NCI-H1105 treated with DMSO at 0.1 percent for 48 hours (cell line): Measurements from ENCODE around the gene SV2C.
"Not testable (repeated sequence)": the region's sequence is repeated elsewhere in the genome, so short reads cannot be mapped to it uniquely, and the experiment has no call there.

Experiments used
- DNase-seq: peaks from one replicate; lab custom pipeline; 2025; lab: John Stamatoyannopoulos, UW

The SV2C gene

DNA sequence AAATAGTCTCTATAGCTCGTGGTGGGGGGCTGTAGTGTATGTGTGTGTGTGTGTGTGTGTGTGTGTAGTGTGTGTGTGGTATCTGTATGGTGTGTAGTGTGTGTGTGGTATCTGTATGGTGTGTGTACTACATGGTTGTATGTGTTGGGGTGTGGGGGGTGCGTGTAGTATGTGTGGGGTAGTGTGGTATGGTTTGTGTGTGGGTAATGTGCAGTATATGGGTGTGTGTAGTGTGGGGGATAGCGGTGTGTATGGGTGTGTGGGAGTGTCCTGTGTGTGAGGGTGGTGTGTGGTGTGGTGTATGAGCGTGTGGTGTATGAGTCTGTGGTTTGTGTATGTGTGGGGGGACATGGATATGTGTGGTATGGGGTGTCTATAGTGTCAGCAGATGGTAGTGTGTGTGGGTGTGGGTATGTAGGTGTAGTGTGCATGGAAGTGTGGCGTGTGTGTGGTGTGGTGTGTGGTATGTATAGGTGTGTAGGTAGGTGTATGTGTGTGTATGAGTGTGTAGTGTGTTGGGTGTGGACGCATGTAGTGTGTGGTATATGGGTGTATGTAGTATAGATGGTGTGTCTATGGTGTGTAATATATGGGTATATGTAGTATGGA, 174.1 kb downstream of the SV2C start:
- DNase-seq = no peak

DNA sequence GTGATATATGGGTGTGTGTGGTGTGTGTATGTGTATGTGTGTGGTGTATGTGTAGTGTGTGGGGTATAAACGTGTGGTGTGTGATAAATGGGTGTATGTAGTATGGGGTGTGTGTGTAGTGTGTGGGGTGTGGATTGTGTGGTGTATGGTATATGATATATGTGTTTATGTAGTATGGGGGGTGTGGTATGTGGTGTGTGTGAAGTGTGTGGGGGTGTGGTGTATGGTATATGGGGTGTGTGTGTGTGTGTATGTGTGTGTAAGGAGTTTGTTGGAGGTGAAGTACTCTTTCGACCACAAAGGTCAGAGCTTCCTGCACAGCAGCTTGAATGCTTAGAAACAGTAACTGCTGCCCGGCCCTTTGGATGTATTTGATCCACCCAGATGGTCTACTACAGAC, 174.7 kb downstream of the SV2C start:
- no peak for DNase-seq

DNA sequence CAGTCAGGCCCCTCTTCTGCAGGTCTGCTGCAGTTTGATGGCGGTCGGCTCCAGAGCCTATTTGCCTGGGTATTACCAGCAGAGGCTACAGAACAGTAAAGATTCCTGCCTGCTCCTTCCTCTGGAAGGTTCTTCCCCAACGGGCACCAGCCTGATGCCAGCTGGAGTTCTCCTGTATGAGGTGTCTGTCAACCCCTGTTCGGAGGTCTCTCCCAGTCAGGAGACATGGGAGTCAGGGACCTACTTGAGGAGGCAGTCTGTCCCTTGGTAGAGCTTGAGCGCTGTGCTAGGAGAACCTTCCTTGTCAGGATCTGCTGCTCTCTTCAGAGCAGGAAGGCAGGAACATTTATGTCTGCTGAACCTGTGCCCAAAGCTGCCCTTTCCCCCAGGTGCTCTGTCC, 181.5 kb downstream of the SV2C start:
- DNase-seq = no peak

DNA sequence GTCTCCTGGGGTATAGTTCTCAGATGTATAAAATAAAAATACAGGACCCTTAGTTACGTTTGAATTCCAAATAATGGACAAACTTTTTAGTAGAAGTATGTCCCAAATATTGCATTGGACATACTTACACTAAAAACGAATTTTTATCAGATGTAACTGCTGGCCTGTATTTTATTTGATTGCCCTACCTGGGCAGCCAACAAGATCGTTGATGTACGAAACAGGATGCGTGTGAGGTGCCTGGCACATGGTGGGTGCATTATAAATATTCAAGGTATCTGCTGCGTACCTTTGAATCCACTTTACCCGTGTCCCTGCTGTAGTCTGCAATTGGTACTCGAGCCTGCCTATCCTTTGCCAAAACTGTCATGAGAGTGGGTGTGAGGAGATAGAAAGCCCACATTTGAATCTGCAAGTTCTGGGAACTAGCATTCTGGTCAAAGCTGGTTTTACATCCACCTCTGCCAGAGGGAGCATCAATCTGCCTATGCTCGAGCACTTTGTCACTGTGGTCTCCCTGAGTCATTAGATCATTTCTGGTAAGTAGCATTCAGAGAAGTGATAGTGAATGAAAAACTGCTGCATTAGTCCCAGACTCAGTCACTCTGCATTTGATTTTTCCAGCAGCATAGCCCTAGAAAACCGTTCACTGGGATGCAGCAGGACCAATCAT, 186.2 kb downstream of the SV2C start:
- DNase-seq = no peak

DNA sequence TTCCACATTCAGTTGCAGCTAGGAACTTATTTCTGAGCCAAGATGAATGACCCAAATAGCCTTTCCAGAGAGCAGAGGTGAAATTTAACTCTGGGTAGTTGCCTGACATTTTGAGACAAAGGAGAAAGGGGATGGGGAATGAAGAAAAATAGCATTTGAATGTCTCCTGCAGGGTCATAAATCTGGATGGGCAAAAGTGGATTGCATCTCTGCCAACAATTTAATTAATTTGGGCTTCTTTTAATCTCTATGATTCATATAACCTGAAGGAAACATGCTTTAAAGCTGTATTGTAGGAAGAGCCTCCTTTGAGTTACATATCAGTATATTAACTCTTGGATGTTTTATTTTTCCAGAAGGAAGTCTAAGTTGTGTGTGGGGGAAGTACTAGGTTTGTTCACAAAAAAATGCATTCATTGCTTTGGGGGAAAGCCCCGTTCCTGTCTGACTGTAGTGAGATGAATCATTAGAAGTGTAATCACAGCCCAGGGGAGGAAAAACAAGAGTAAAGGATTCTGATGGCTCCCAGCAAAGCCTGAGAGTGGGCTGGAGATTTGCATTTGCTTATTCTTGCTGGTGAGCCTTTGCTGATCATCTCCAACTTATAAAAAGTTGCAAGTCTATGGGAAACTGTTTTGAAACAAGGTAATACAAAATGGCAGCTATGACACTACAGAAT, 186.9 kb downstream of the SV2C start:
- DNase-seq = no peak

DNA sequence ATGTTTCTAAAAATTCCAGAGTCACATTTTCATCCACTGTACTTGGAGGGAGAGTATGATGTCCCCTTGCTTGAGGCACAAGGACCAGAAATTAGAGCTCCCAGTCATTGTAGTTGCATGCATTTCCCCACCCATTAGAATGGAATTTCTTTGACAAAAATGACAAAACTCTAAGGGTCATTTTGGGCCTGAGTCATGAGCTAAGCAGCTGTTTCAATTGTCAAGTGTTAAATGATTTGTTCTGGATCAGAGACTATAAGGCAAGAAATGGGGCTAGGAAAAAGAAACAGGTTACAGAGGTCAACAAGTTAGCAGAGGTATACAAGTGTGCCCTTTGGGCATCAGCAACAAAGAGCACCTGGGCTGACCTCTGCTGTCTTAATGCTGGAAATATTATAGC, 188.7 kb downstream of the SV2C start:
- no peak for DNase-seq

DNA sequence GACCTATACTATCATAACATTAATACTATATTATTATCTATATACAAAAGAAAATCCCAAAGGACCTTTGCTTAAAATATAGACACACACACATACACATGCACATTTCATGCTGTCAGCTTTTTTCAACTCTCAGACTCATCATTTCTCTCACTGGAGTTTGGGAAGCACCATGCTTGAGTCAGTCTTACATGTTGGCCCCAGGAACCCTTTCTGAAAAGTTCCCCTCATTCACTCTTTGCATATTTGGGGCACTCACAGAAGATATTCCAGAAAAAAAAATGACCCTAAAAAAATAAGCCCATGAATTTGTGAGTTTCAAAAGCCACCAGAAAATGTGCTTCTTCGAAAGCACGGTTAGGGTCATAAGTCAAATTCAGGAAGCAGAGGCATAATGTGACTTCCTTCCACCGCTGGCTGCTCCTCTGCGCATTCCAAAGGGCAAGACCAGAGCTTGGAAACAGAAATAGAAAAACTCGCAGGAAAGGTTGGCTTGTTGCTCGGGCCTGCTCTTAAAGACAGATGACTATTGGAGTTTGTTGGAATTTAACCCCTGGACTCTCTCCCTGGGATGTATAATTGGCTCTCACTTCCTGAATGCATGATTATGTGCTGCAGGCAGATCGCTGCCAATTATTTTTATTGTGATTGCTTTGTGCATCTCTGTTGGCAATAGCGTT, 190.2 kb downstream of the SV2C start:
- DNase-seq = no peak

DNA sequence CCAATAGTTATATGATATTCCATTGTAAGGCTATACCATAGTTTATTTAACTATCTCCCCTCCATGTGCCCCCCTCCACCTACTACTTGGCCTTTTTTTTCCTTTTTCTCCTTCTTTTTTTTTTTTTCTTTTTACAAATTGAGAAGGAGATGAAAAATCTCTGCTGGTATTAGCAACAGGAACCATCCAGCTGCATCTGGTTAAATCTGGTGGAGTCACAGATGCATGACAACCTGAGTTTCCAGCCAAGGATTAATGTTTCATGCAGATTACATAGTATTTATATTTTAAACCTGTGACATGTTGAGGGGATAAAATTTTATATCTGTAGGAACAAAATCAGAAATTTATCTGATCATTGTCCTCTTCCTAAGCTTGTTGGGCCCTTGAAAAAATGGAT, 191.4 kb downstream of the SV2C start:
- no peak for DNase-seq

DNA sequence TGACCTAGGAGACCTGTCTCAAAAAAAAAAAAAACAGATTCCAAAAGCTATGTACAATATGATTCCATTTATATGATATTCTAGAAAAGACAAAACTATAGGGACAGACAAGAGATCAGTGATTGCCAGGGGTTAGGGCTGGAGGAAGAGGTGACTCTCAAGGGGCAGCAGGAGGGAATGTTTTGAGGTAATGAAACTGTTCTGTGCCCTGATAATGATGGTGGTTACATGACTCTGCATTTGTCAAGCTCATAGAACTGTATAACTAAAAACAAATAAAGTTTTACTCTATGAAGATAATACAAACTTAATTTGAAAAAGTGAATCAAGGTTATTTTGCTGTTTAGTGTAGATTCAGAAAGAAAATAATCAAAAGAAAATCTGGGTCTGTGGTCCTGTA, 194.6 kb downstream of the SV2C start:
- no peak for DNase-seq

DNA sequence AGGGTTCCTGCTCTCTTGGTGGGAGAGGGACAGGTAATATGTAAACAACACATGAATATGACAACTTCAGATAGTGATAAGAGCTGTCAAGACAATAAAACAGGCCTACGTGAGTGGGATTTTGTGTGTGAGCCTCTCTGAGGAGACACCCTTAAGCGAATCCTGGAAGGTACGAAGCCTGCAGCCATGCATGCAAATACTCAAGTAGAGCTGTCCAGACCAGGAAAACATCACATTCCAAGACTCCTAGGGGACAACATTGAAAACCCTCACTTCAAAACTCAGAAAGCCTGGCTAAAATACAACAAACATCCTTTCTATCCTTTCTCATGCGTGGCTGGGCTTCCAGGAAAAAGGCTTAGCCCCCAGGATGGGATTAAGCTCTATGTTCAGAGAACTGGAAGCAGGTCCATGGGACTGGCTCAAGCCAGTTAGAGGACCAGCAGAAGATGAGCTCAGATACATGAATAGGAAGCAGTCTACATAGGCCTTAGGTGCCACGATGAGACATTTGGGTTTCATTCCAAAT, 195.1 kb downstream of the SV2C start:
- DNase-seq = no peak

DNA sequence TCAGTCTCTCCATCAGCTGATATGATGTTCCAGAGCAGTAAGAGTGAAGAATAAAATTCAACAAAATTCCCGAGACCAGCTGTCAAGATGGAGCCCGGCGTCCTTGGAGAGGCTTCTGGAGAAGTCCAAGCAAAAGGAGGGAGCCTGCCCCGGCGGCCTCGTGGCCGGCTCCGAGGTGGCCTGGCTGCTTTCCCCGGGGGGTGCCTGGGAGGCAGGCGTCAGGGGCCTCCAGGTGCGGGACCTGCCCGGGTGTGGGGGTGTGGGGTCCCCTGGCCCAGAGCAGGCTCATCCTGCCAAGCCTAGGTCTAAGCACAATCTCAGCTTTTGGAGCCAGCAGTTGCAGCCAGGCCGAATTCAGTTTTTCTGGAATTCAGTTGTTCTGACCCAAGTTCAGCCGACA, 197.3 kb downstream of the SV2C start:
- DNase-seq = no peak

DNA sequence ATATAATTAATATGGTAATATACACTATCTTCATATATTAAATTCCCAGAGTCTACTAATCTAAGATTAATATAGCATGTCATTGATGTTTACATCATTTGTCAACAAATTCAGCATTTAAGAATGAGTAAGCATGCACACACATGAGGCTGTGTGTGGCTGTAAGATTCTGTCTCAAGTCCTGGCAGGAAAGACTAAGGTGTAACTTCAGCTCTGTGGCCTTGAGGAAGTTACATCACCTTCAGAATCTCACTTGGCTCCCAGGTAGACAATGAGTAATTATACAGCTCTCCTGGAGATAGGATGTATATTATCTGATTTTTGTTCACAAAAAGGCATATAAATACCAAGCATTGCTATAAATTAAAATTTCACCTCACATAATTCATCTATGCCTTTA, 200.5 kb downstream of the SV2C start:
- no peak for DNase-seq

DNA sequence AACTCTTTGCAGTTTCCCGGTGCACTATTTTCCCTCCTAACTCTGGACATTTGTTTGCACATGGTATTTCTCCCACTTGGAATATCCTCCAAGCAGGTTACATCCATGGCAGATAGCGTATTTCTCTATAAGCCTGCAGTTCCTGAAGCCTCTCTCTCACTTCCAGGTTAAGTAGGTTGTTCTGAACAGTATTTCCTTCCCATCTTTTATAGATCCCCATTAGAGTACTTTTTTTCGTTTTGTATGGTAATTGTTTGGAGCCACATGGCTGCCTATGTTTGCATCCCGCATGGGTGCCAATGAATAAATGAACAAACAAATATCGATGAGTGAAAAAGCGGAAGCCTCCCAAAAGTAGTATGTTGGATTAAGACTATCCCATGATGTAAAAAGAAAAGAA, 206.5 kb downstream of the SV2C start:
- DNase-seq = no peak

DNA sequence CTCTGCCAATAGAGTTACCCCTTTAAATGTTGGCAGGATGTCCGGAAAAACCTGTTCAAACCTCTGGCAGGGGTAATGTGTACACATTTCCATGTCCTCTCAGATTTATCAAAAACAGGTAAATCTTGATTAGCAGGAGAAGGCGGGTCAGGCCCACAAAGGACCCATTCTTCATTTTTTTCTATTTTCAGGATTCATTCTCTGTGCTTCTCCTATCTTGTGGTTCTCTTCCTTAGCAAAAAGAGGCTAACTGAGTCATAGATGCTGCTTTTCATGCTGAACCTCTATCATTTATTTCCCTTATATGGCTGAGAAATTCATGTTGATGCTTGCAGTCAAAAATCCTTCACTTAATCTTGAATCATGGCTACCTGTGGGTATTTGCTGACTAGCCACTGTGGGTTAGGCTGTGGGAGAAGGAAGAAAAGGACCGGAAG, 207.2 kb downstream of the SV2C start:
- DNase-seq = no peak

DNA sequence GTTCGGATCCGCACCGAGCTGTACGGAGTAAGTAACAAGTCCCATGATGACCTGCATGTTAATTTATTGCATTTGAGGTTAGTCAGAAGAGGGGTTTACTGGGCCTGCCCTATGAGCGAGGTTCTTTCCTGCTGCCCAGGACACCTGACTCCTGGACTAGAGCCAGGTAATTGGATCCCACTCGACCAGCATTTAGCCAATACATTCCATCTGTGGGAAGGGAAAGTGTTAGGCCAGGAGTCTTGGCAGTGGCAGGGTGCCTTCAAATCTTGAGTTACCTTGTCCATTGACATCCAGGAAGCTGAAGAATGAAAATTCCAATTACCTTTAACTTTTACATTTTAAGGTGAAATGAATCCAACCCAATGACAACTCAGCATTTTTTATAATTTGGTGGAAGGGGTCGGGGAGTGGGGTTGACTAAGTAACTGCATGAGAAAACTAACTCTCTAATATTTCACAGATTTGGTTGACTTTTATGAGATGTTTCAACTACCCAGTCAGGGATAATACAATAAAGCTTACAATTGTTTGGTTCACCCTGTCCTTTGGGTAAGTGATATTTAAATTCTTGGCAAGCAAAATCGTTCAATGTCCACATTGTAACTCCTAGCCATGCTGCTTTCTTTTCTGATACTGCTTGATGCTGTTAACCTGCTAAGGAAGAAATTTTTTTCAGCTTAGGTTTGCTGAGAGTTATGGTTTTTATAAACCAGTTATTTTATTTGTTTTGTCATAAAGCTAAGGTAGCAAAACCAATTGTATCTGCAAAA, 208.3 kb downstream of the SV2C start:
- DNase-seq = no peak

DNA sequence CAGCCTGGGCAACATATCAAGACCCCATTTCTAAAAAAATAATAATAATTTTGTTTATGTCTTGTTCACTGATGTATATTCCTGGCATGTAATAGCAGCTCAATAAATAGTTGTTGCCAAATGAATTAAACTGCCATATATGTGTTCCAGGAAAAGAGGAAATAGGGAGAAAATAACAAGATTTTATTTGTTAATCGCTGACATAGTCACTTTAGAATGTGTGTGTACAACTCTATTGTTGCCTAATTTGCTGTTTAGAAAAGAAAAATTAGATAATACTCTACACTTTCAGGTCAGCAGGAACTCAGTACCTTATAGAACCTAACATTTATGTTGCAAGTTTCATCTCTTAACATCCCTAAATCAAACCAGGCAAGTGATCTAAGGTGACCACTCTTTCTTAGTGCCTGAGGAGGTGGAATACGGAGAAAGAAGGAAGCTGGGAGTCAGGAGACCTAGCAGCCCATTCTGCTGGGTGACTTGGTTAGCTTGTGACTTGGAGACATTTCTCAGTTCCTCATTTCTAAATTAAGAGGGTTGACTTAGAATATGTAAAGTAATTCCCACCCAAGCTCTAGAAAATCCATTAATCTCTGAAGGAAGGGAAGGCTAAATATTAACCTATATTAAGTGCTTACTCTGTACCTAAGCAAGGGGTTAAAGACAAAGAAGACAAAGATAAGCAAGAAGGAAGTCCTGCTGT, 209.6 kb downstream of the SV2C start:
- no peak for DNase-seq

DNA sequence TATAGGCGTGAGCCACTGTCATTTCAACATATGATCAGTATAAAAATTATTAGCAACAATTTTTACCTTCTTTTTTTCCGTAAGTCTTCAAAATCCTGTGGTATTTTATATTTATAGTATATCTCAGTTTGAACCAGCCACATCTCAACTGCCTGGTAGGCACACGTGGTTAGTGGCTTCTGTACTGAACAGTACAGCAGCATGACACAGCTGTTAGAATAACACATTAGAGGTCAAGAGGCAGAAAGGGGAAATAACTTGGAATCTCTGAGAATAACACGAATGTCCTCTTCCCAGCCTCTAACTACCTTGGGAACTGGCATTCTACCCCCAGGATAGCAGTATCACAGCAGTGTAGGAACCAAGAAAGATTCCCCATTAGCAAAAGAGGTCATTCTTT, 211.4 kb downstream of the SV2C start:
- DNase-seq = no peak

DNA sequence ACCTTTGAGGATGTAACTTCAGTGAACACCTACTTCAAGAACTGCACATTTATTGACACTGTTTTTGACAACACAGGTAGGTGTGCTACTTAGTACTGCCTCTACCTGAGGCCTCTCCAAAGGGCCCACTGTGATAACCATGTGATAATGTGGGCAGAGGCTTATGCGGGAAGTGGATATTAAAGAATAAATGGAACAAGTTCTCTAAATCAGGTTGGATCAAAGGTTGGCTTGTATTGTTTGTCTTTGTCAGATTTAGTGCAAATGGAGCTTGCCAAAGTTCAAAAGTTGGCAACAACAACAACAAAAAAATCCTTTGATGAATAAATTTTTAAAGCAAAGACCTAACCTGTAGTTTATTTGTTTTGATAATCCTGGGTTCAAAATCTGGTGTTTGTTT, 215.7 kb downstream of the SV2C start:
- no peak for DNase-seq

DNA sequence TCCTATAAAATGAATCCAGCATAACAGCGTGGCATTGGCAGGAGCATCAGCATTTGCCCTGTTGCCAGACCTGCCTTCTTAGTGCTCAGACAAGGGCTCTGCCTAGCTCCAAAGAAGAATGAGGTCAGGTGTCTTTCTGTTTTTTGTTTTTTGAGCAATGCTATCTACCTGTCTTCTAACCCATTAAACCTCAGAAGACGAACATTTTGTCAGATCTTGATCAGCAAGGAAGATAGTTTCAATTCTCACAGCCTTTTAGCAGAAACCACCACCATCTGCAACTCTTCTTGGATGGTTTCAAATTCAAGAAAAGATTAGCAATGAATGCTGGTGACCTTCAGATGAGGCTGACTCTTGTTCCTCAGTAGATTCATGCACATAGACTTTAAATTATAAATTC, 216.4 kb downstream of the SV2C start:
- DNase-seq = no peak

DNA sequence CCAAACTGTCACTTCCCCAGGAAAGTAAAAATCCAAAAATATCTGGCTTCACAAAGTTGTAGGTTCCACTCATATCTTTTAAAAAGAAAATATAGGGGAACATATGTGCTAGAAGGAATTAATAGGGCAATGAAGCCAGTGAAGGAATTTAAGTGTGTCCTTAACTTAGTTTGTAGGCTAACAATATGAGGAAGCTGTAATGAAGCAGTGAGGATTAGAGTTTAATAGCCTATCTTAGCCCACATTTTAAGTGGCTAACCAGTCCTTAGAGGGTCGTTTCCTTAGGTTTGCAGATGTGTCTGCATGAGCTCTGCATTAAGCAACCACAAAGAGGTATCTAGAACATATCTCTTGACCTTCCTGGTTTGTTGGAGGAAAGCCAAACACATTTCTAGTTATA, 218.7 kb downstream of the SV2C start:
- DNase-seq = not testable (repeated sequence)

DNA sequence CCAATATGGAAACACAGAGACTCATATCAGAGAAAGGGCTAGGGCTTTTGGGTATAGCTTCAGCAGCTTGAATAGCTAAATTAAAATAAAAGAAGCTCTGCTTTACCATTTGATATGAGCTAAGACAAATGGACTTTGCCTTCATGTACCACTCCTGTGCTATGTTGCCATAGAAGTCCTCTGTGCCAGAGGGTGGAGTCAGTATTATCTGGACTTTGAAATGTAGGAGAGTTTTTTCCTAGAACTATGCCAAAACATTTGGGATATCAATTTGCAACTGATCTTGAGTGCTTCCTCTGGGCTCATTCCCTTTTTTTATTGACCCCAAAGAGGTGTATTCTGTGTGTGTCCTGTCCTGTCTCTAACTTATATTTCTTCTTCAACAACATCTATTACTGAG, 219.5 kb downstream of the SV2C start:
- DNase-seq = not testable (repeated sequence)
